GM21423 (cell line): ENCODE results near the gene ATP11C.
"Not testable (repeated sequence)": the region's sequence is repeated elsewhere in the genome, so short reads cannot be mapped to it uniquely, and the experiment has no call there.

Source experiments
- ATAC-seq: cut with Tn5 transposase; IDR thresholded peaks from one replicate; pipeline ENCODE4 v1.9.1; 2021; ENCODE audit warnings: mild to moderate bottlenecking, moderate library complexity; ENCODE audit not compliant: unreplicated experiment

ATP11C gene

GRCh38 chrX:139864640-139865039 lies 68.2 kb downstream of the ATP11C start:
- ATAC-seq: no peak

GRCh38 chrX:139862208-139862607 lies 70.6 kb downstream of the ATP11C start:
- ATAC-seq: no peak

- not testable (repeated sequence) for ATAC-seq
Measured at GRCh38 chrX:139856826-139857225, 76.0 kb downstream of the ATP11C start.

GRCh38 chrX:139851730-139852129 lies 81.1 kb downstream of the ATP11C start:
- ATAC-seq: no peak

GRCh38 chrX:139850968-139851367 lies 81.9 kb downstream of the ATP11C start:
- ATAC-seq: no peak

- ATAC-seq: peak; percentile 37
Measured at GRCh38 chrX:139844884-139845283, 88.0 kb downstream of the ATP11C start.

GRCh38 chrX:139844163-139844562 lies 88.7 kb downstream of the ATP11C start:
- ATAC-seq: peak; percentile 75

- no peak for ATAC-seq
Measured at GRCh38 chrX:139842326-139843185, 90.3 kb downstream of the ATP11C start.

GRCh38 chrX:139836335-139836734 lies 96.5 kb downstream of the ATP11C start:
- not testable (repeated sequence) for ATAC-seq

- no peak for ATAC-seq
Measured at GRCh38 chrX:139834879-139835278, 98.0 kb downstream of the ATP11C start.

GRCh38 chrX:139832718-139833309 lies 100.0 kb downstream of the ATP11C start:
- no peak for ATAC-seq

GRCh38 chrX:139831675-139832456 lies 101.0 kb downstream of the ATP11C start:
- peak; percentile 83 for ATAC-seq

- no peak for ATAC-seq
Measured at GRCh38 chrX:139831017-139831416, 101.8 kb downstream of the ATP11C start.

GRCh38 chrX:139828830-139829229 lies 104.0 kb downstream of the ATP11C start:
- ATAC-seq: no peak

GRCh38 chrX:139828033-139828432 lies 104.8 kb downstream of the ATP11C start:
- no peak for ATAC-seq

- no peak for ATAC-seq
Measured at GRCh38 chrX:139826065-139827044, 106.5 kb downstream of the ATP11C start.

GRCh38 chrX:139825618-139826017 lies 107.2 kb downstream of the ATP11C start:
- no peak for ATAC-seq

GRCh38 chrX:139823806-139824205 lies 109.0 kb downstream of the ATP11C start:
- no peak for ATAC-seq

GRCh38 chrX:139820358-139820984 lies 112.4 kb downstream of the ATP11C start:
- ATAC-seq: no peak

- no peak for ATAC-seq
Measured at GRCh38 chrX:139816204-139816603, 116.6 kb downstream of the ATP11C start.
